ENCODE measurements around the gene HEY2. TPM values are rescaled to one million over a fixed set of nuclear protein-coding genes. Genes with fewer than 3 reads are reported as not detected.

Gene HEY2
- total and polyA plus RNA-seq, 10 of the 15 experiments (the other 5 are each of a cell fraction or from before 2014, with no cell fraction given) = 0.01 to 0.32 (median 0.08) TPM; not detected in 4

GRCh38 chr6:125729983-125730382 lies 19.4 kb upstream of the HEY2 start:
- POLR2A ChIA-PET = no interaction called here
- FAIRE-seq (no peak), ATAC-seq (no peak), DNase-seq (ENCODE audit: low read depth, low spot score) (no peak)
- Histone ChIP-seq H4K20me1 (ENCODE audit: control insufficient read depth, insufficient read depth) (no peaks in the 10 kb centered on the region), H3K9ac (ENCODE audit: control insufficient read depth, insufficient read depth, low read length) (no peak overlapping the region), H3K27ac (ENCODE audit: control insufficient read depth, insufficient read depth) (no peak overlapping the region), H3K79me2 (ENCODE audit: control insufficient read depth, insufficient read depth, low read length) (no peaks in the 10 kb centered on the region), H3K36me3 (ENCODE audit: control insufficient read depth in 2 of 2, insufficient read depth in 2 of 2, low read length in 1 of 2) (no peaks in the 10 kb centered on the region), H2AFZ (ENCODE audit: control insufficient read depth, low read depth, low read length) (no peak overlapping the region), H3K4me3 (no peak overlapping the region), H3K27me3 (replicated peaks in 1 of 2; ENCODE audit: control insufficient read depth in 2 of 2, insufficient read depth in 2 of 2, low read length in 1 of 2) (peaks cover 2 to 8% of the 10 kb centered on the region in 2 experiments; a peak in 2 of 4 replicates), H3K4me1 (ENCODE audit: control insufficient read depth, insufficient read depth, low read length) (no peaks in the 10 kb centered on the region), H3K9me3 (replicated peaks; ENCODE audit: control insufficient read depth, insufficient read depth, low read length) (no peaks in the 10 kb centered on the region), H3K4me2 (ENCODE audit: control insufficient read depth, insufficient read depth) (no peak overlapping the region)
- WGBS (ENCODE audit: insufficient coverage, insufficient replicate concordance, low lambda C conversion rate, missing lambda C conversion rate) = 52% methylated on average over 2 of the region's 2 CpGs
- TF ChIP-seq, protein P1, sequence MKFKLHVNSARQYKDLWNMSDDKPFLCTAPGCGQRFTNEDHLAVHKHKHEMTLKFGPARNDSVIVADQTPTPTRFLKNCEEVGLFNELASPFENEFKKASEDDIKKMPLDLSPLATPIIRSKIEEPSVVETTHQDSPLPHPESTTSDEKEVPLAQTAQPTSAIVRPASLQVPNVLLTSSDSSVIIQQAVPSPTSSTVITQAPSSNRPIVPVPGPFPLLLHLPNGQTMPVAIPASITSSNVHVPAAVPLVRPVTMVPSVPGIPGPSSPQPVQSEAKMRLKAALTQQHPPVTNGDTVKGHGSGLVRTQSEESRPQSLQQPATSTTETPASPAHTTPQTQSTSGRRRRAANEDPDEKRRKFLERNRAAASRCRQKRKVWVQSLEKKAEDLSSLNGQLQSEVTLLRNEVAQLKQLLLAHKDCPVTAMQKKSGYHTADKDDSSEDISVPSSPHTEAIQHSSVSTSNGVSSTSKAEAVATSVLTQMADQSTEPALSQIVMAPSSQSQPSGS (IDR thresholded peaks at IDR 0.05; ENCODE audit: low read length) = no peak
- TF ChIP-seq MEF2A (IDR thresholded peaks at IDR 0.05; ENCODE audit: insufficient read depth, low read depth, low read length) = no peak
- TF ChIP-seq ZNF217 (IDR thresholded peaks at IDR 0.05) = no peak
- no peak for TF ChIP-seq USF2 (IDR thresholded peaks at IDR 0.05; ENCODE audit: borderline replicate concordance, low read depth, low read length)
- no peak for TF ChIP-seq SPI1 (IDR thresholded peaks at IDR 0.05; ENCODE audit: borderline replicate concordance, insufficient read depth, low read depth, low read length)
- TF ChIP-seq EGR1 (IDR thresholded peaks at IDR 0.05; ENCODE audit: borderline replicate concordance in 1 of 2, low read depth in 2 of 2, low read length in 2 of 2) = no peak
- TF ChIP-seq FOXM1 (IDR thresholded peaks at IDR 0.05; ENCODE audit: low read depth, low read length) = no peak
- no peak for TF ChIP-seq E2F4 (IDR thresholded peaks at IDR 0.05; ENCODE audit: low read depth, low read length)
- TF ChIP-seq E4F1 (IDR thresholded peaks at IDR 0.05; ENCODE audit: borderline replicate concordance, partially characterized antibody) = no peak
- TF ChIP-seq ZNF24 (IDR thresholded peaks at IDR 0.05) = no peak
- TF ChIP-seq, protein P2, sequence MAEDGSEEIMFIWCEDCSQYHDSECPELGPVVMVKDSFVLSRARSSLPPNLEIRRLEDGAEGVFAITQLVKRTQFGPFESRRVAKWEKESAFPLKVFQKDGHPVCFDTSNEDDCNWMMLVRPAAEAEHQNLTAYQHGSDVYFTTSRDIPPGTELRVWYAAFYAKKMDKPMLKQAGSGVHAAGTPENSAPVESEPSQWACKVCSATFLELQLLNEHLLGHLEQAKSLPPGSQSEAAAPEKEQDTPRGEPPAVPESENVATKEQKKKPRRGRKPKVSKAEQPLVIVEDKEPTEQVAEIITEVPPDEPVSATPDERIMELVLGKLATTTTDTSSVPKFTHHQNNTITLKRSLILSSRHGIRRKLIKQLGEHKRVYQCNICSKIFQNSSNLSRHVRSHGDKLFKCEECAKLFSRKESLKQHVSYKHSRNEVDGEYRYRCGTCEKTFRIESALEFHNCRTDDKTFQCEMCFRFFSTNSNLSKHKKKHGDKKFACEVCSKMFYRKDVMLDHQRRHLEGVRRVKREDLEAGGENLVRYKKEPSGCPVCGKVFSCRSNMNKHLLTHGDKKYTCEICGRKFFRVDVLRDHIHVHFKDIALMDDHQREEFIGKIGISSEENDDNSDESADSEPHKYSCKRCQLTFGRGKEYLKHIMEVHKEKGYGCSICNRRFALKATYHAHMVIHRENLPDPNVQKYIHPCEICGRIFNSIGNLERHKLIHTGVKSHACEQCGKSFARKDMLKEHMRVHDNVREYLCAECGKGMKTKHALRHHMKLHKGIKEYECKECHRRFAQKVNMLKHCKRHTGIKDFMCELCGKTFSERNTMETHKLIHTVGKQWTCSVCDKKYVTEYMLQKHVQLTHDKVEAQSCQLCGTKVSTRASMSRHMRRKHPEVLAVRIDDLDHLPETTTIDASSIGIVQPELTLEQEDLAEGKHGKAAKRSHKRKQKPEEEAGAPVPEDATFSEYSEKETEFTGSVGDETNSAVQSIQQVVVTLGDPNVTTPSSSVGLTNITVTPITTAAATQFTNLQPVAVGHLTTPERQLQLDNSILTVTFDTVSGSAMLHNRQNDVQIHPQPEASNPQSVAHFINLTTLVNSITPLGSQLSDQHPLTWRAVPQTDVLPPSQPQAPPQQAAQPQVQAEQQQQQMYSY (CRISPR knock-in tag; IDR thresholded peaks at IDR 0.05) = no peak
- no peak for TF ChIP-seq CHD1 (IDR thresholded peaks at IDR 0.05; ENCODE audit: low read depth, low read length)
- in situ Hi-C loops (cut with MboI) = no loop called here
- SMC1A ChIA-PET (ENCODE audit: uncharacterized antibody, unreplicated experiment) = interaction anchor here (0.6 to 1.1 kb wide), 2 partner anchors 8 to 108 kb away, joined by 3 to 4 read pairs; no protein-coding TSS in a partner anchor
- intact Hi-C loops (cut with micrococcal nuclease; ENCODE audit: unreplicated experiment) = no loop called here
- no TSS peak for BruUV-seq (replicated peaks)
- CTCF ChIA-PET = interaction anchor here (1.1 kb wide), 1 partner anchor 23 kb away, joined by 4 read pairs; no protein-coding TSS in a partner anchor
- RAD21 ChIA-PET (ENCODE audit: unreplicated experiment) = no interaction called here
